PC-9 (cell line): ENCODE results near the gene VANGL1.

Experiments
- CTCF ChIP-seq: fragments of 200-600 bp; sonication (generic); conservative IDR thresholded peaks from 2 replicates; pipeline ENCODE4 v1.6.1; 2017; ENCODE audit warnings: mixed run types, antibody characterized with exemption, mild to moderate bottlenecking, moderate library complexity
- EZH2 ChIP-seq: fragments of 200-600 bp; sonication (generic); IDR thresholded peaks from 2 replicates; pipeline ENCODE4 v1.8.0; 2017; ENCODE audit warnings: antibody characterized with exemption, low read depth

GRCh38 chr1:115678141-115678540, 36.4 kb downstream of the VANGL1 start:
- TF ChIP-seq EZH2 (no peak), CTCF (no peak)
